Hematopoietic multipotent progenitor cell treated with erythropoietin and hydrocortisone succinate and interleukin-3 and kit ligand, for 6 days (in vitro differentiated cells): ENCODE measurements around the gene SLC17A5.
"Not testable (repeated sequence)": the region's sequence is repeated elsewhere in the genome, so short reads cannot be mapped to it uniquely, and the experiment has no call there.

Experiments
- DNase-seq: peaks from one replicate; pipeline ENCODE4 v3.0.0-alpha.2; 2015

Gene SLC17A5

GRCh38 chr6:73665686-73666319, 12.0 kb upstream of the SLC17A5 start:
- no peak for DNase-seq

DNA sequence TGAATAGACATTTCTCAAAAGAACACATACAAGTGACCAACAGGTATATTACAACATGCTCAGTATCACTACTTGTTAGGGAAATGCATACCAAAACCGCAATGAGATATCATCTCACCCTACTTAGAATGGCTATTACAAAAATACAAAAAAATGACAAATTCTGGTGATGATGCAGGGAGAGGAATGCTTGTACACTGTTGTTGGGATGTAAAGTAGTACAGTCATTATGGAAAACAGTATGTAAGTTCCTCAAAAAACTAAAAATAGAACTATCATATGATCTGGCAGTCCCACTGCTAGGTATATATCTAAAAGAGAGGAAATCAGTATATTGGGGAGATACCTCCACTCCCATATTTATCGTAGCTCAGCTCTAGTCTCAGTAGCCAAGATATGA, 10.9 kb upstream of the SLC17A5 start:
- DNase-seq = no peak

DNA sequence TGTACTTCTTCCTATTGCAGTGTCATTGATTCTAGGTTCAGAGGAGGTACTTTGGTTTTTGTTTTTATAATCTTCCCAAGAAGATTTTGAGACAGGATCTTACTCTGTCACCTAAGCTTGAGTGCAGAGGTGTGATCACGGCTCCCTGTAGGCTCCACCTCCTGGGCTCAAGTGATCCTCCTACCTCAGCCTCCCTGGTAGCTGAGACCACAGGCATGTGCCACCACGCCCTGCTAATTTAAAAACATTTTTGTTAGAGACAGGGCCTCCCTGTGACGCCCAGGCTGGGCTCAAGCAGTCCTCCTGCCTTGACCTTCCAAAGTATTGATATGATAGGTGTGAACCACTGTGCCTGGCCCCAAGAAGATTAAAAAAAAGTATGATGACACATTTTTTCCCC, 3.4 kb upstream of the SLC17A5 start:
- DNase-seq = peak; percentile 45

DNA sequence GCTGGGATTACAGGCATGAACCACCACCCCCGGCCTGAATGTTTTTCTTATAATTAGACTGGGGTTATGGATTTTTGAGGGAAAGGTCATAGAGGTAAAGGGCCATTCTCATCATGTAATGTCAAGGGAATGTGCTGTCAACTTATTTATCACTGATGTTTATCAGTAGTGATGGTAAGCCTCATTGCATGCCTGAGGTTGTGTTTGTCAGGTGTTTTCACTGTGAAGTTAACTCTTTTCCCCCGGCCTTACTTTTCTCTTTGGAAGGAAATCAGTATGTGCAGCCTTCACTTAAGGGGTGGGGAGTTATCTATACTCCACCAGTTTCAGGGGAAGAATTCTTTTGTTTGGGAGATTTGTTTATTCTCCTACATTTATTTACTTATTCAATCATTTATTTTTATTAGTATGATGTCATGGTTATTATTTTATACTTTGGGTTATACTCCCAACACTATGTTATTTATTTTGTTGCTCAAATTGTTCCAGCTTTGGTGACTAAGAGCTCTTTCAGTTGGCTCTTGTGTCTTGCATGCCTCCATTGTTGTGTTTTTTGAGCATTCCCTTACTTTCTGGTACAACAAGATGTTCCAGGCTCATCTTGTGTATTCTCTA, 2.8 kb upstream of the SLC17A5 start:
- DNase-seq = no peak

- DNase-seq = no peak
These were observed 1.6 kb upstream of the SLC17A5 start for GRCh38 chr6:73655341-73655917.

GRCh38 chr6:73652637-73653570, 888 bp downstream of the SLC17A5 start:
- peak; percentile 86 for DNase-seq

GRCh38 chr6:73649783-73650182, 4.0 kb downstream of the SLC17A5 start:
- no peak for DNase-seq

GRCh38 chr6:73648166-73648565, 5.6 kb downstream of the SLC17A5 start:
- DNase-seq = no peak

GRCh38 chr6:73644941-73645591, 8.7 kb downstream of the SLC17A5 start:
- DNase-seq = no peak

GRCh38 chr6:73644030-73644429, 9.8 kb downstream of the SLC17A5 start:
- no peak for DNase-seq

DNA sequence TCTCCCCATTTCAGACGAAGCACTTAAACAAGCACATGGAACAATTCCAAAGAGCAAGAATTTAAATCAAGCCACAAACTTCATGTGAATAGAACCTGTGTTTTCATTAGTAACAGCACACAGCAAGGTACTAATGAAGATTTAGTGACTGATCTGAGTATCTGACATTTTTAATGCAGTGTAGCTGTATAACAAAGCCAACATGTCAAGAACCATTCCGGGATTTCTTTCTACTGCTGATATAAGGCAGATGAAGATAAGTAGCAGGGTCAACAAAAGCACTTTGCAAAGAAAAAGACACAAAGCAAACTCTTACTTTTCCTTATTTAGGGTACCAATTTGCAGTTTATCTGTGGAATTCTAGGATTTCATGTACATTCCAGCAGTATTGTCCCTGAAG, 11.3 kb downstream of the SLC17A5 start:
- DNase-seq = no peak

- DNase-seq = no peak
These were observed 13.5 kb downstream of the SLC17A5 start for GRCh38 chr6:73640179-73640750.

DNA sequence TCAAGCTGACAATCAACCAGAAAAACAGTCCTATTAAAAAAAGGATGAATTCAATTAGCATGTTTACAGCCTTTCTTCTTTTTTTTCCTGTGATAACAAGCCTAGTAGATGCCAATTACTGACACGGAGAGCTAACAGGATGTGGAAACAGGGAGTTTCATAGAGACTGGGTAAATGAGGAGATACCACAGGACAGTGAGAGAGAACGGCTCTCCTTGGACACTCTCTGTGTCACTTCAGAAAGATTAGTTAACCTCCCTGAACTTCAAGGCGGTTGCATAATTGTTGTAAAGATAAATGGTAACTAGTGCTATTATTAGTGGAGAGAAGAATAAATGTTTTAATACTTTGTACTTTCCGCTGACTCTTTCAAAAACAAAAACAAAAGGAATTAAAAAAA, 14.8 kb downstream of the SLC17A5 start:
- no peak for DNase-seq

DNA sequence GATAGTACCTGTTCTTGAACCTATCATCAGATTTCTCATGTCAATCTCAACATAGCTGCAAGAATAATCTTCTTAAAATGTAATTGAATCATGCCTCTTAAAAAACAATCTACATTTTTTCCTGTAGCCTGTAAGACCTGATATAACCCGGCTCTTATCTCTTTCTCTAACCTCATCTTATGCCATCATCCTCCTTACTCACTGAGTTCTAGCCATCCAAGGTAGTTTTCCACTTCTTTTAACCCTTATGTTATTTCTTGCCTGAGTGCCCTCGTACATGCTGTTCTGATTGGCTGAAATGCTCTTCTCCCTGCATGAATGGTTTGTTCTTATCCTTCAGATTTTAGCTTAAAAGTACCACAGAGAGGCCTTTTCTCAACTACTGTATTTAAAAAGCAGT, 16.4 kb downstream of the SLC17A5 start:
- DNase-seq = no peak

DNA sequence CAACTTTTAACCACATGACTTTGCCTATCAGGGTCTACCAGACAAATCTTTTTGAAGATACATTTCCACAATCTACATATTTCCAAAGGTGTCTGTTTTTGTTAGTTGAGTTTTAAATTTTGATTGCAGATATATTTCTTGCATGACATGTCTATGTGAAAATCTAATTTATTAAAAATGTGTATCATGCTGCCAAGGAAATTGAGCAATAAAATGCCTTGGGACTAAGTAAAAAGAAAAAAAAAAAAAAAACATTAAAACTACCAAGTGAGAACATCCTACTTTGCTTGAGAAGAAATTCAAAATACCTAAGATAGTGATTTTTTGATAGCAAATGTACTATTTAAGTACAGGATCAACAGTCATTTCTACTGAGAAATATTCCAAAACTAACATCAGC, 17.7 kb downstream of the SLC17A5 start:
- DNase-seq = no peak

GRCh38 chr6:73632346-73632745, 21.4 kb downstream of the SLC17A5 start:
- no peak for DNase-seq

DNA sequence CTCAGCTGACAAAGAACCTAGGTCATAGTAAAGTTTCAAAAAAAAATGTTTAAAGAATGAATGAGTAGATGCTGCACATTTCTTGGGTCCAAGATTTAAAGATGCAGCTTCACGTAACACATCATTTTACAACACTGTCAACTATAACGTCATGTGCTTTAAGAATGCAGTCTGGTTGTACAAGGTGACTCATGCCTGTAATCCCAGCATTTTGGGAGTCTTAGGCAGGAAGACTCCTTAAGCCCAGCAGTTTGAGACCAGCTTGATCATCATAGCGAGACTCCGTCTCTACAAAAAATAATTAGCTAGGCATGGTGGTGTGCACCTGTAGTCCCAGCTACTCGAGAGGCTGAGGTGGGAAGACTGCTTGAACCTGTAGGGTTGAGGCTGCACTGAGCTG, 21.9 kb downstream of the SLC17A5 start:
- no peak for DNase-seq

DNA sequence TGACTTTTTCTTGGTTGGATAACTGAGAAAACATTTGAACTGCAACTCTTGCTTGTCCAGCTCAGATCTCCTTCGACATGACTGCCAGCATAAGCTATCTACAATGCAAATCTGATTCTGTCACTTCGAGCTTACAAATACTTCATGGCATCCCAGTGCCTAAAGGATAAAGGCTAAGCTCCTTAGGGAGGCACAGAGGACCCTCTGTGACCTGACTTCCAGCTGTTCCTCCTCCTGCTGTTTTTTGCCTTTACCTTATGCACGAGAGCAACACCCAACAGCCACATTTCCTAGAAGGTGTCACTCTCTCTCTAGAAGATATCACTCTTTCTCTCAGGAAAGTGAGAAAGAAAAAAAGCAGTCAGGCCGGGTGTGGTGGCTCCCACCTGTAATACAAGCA, 23.4 kb downstream of the SLC17A5 start:
- no peak for DNase-seq

DNA sequence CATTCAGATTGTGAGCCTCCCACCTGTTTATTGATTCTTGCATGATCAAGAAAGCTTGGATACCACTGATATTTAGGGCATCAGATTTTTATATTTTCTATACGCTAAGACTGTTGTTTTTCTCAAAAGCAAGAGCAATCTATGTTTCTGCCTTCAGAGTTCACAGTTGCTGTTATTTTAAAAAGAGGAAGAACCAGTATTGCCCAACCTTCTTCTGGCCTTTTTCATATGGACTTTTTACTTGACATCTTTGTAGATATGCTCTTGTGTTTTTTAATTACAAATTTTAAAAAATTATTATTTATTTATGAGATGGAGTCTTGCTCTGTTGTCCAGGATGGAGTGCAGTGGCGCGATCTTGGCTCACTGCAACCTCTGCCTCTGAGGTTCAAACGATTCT, 28.9 kb downstream of the SLC17A5 start:
- DNase-seq = peak; percentile 58

DNA sequence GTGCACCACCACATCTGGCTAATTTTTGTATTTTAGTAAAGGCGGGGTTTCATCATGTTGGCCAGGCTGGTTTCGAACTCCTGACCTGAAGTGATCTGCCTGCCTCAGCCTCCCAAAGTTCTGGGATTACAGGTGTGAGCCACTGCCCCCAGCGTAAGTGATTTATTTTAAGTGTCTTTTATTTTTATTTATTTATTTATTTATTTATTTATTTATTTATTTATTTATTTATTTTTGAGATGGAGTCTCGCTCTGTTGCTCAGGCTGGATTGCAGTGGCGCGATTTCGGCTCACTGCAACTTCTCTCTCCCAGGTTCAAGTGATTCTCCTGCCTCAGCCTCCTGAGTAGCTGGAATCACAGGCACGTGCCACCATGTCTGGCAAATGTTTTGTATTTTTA, 30.3 kb downstream of the SLC17A5 start:
- not testable (repeated sequence) for DNase-seq

GRCh38 chr6:73618082-73618481, 35.7 kb downstream of the SLC17A5 start:
- not testable (repeated sequence) for DNase-seq

DNA sequence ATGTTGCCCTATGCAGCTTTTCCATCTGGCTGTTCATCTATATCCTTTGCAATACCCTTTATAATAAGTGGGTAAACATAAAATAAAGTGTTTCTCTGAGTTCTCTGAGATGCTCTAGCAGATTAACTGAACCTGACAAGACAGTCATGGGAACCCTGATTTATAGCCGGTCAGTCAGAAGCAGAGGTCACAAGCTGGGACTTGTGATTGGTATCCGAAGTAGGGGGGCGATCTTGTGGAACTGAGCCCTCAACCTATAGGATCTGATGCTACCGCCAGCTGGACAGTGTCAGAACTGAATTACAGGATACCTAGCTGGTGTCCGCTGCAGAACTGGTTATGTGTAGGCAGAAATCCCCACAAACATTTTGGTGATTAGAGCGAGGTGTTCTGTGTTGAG, 39.0 kb downstream of the SLC17A5 start:
- no peak for DNase-seq
